ENCODE measurements around the gene VWA8. TPM values are rescaled to one million over a fixed set of nuclear protein-coding genes. Genes with fewer than 3 reads are reported as not detected.
"Not testable (repeated sequence)": the region's sequence is repeated elsewhere in the genome, so short reads cannot be mapped to it uniquely, and the experiment has no call there.

The VWA8 gene
- total RNA-seq, 2 experiments from 2014 or later = 14.9 to 17.4 TPM

GRCh38 chr13:41543664-41544300 is 417.1 kb downstream of the VWA8 start:
- H3K4me3 Mint-ChIP-seq = no peak overlapping the region
- H3K9me3 Mint-ChIP-seq (ENCODE audit: low read depth) = peaks cover 4% of the 10 kb centered on the region
- H3K27me3 Mint-ChIP-seq = no peaks in the 10 kb centered on the region
- no peak for ATAC-seq
- H3K27ac Mint-ChIP-seq = no peak overlapping the region
- CTCF ChIA-PET = interaction anchor here (0.5 to 1.4 kb wide), 4 partner anchors 51 to 85 kb away, joined by 3 read pairs; no protein-coding TSS in a partner anchor
- H3K4me1 Mint-ChIP-seq = peaks cover 15% of the 10 kb centered on the region
- DNase-seq = no peak
- no peaks in the 10 kb centered on the region for H3K36me3 Mint-ChIP-seq

GRCh38 chr13:41542799-41543198 is 418.1 kb downstream of the VWA8 start:
- ATAC-seq; DNase-seq; H3K4me3 Mint-ChIP-seq; H3K27ac Mint-ChIP-seq; H3K36me3 Mint-ChIP-seq; H3K9me3 Mint-ChIP-seq (ENCODE audit: low read depth); H3K27me3 Mint-ChIP-seq: not testable (repeated sequence)
- H3K4me1 Mint-ChIP-seq = peaks cover 15% of the 10 kb centered on the region
- CTCF ChIA-PET = interaction anchor here (1.4 kb wide), 1 partner anchor 50 kb away, joined by 3 read pairs; no protein-coding TSS in a partner anchor

- no peak for ATAC-seq
- Mint-ChIP-seq H3K36me3 (no peaks in the 10 kb centered on the region), H3K27me3 (no peaks in the 10 kb centered on the region), H3K4me3 (no peak overlapping the region), H3K4me1 (peaks cover 15% of the 10 kb centered on the region), H3K27ac (no peak overlapping the region), H3K9me3 (ENCODE audit: low read depth) (peaks cover 4% of the 10 kb centered on the region)
- CTCF ChIA-PET = no interaction called here
- no peak for DNase-seq
Observed at GRCh38 chr13:41542281-41542680, 418.6 kb downstream of the VWA8 start.

- ATAC-seq = no peak
Observed at GRCh38 chr13:41541142-41541938, 419.6 kb downstream of the VWA8 start.

GRCh38 chr13:41540240-41540639 is 420.7 kb downstream of the VWA8 start:
- ATAC-seq; DNase-seq; H3K27ac Mint-ChIP-seq; H3K4me3 Mint-ChIP-seq; H3K4me1 Mint-ChIP-seq; CTCF ChIA-PET; H3K27me3 Mint-ChIP-seq; H3K36me3 Mint-ChIP-seq; H3K9me3 Mint-ChIP-seq (ENCODE audit: low read depth): not testable (repeated sequence)

More at GRCh38 chr13:41541142-41541938, 419.6 kb downstream of the VWA8 start:
- CTCF ChIA-PET = no interaction called here
- peaks cover 4% of the 10 kb centered on the region for H3K9me3 Mint-ChIP-seq (ENCODE audit: low read depth)
- H3K4me3 Mint-ChIP-seq = no peak overlapping the region
- H3K27ac Mint-ChIP-seq = no peak overlapping the region
- H3K27me3 Mint-ChIP-seq = no peaks in the 10 kb centered on the region
- DNase-seq = no peak
- peaks cover 15% of the 10 kb centered on the region for H3K4me1 Mint-ChIP-seq
- H3K36me3 Mint-ChIP-seq = no peaks in the 10 kb centered on the region

GRCh38 chr13:41533266-41534052 is 427.4 kb downstream of the VWA8 start:
- ATAC-seq (no peak), DNase-seq (no peak)
- H3K4me3 Mint-ChIP-seq = no peak overlapping the region
- no peak overlapping the region for H3K27ac Mint-ChIP-seq
- CTCF ChIA-PET = interaction anchor here (1.9 kb wide), 1 partner anchor 15 kb away, joined by 5 read pairs; no protein-coding TSS in a partner anchor
- H3K27me3 Mint-ChIP-seq = no peaks in the 10 kb centered on the region
- H3K9me3 Mint-ChIP-seq (ENCODE audit: low read depth) = no peaks in the 10 kb centered on the region
- H3K36me3 Mint-ChIP-seq = no peaks in the 10 kb centered on the region
- no peaks in the 10 kb centered on the region for H3K4me1 Mint-ChIP-seq

- H3K27ac Mint-ChIP-seq = no peak overlapping the region
- no peak for ATAC-seq
- CTCF ChIA-PET = no interaction called here
Observed at GRCh38 chr13:41528021-41528420, 432.9 kb downstream of the VWA8 start.

GRCh38 chr13:41520660-41521630 is 440.0 kb downstream of the VWA8 start:
- no peaks in the 10 kb centered on the region for H3K9me3 Mint-ChIP-seq (ENCODE audit: low read depth)
- CTCF ChIA-PET = no interaction called here
- H3K36me3 Mint-ChIP-seq = no peaks in the 10 kb centered on the region
- H3K27ac Mint-ChIP-seq = no peak overlapping the region
- ATAC-seq (no peak), DNase-seq (peak; percentile 22)
- H3K4me3 Mint-ChIP-seq = no peak overlapping the region
- H3K27me3 Mint-ChIP-seq = no peaks in the 10 kb centered on the region
- no peaks in the 10 kb centered on the region for H3K4me1 Mint-ChIP-seq

More at GRCh38 chr13:41528021-41528420, 432.9 kb downstream of the VWA8 start:
- H3K4me1 Mint-ChIP-seq = no peaks in the 10 kb centered on the region
- no peaks in the 10 kb centered on the region for H3K36me3 Mint-ChIP-seq
- no peak overlapping the region for H3K4me3 Mint-ChIP-seq
- no peaks in the 10 kb centered on the region for H3K27me3 Mint-ChIP-seq
- no peaks in the 10 kb centered on the region for H3K9me3 Mint-ChIP-seq (ENCODE audit: low read depth)
- DNase-seq = peak; percentile 19

GRCh38 chr13:41520016-41520659 is 440.8 kb downstream of the VWA8 start:
- H3K27ac Mint-ChIP-seq = no peak overlapping the region
- CTCF ChIA-PET = no interaction called here
- no peaks in the 10 kb centered on the region for H3K36me3 Mint-ChIP-seq
- no peaks in the 10 kb centered on the region for H3K27me3 Mint-ChIP-seq
- H3K4me3 Mint-ChIP-seq = no peak overlapping the region
- H3K9me3 Mint-ChIP-seq (ENCODE audit: low read depth) = no peaks in the 10 kb centered on the region
- no peaks in the 10 kb centered on the region for H3K4me1 Mint-ChIP-seq
- ATAC-seq (no peak), DNase-seq (no peak)

Small RNA genes lying within 50 kb of the gene (microRNA-seq; reads per million reads assigned to microRNA genes)
- gene MIR5006 = not detected

Other genes starting within 250 kb of the VWA8 start
- gene DGKH, start 87.5 kb upstream of the VWA8 start, total RNA-seq = 10 to 100 TPM; 20.0 to 24.7 TPM

All from activated CD8-positive, alpha-beta memory T cell treated with anti-CD3 and anti-CD28 coated beads, Interleukin-2, amount 10 ng/mL, durations not matched to agents 7 days and 5 days (primary cell).